ENCODE measurements around the gene PRR5. TPM values are rescaled to one million over a fixed set of nuclear protein-coding genes. Genes with fewer than 3 reads are reported as not detected.

The PRR5 gene
- total and polyA plus RNA-seq, 2 of the 13 experiments (the other 11 are each of a cell fraction or from before 2014, with no cell fraction given), result 11.6 to 27.5 TPM

DNA sequence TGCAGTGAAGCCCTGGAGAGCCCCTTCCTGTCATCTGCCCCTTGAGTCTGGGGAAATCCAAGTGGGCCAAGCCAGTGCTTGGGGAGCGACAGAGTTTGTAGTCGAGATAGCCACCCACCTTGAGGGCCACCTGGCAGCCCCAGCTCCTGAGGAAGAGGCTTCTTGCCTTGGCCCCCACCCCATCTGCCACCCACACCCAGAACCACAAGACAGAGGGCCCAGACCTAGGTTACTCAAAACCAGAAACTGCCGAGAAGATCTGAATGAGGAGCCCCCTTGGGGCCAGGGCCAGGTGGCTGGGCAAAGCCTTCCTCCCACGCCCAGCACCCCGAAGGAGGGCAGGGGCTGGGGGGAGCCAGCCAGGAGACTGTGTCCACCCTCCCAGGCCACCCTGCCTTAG, 18.8 kb upstream of the PRR5 start:
- FAIRE-seq (no peak), DNase-seq (ENCODE audit: low spot score) (no peak), ATAC-seq (no peak)
- no peak overlapping the region for H3K4me3 ChIP-seq (replicated peaks in 1 of 3; ENCODE audit: insufficient read depth in 1 of 3, low read depth in 2 of 3, low read length in 3 of 3)
- no peaks in the 10 kb centered on the region for H3K9me3 ChIP-seq (ENCODE audit: low read length)
- H3K4me2 ChIP-seq (ENCODE audit: low read depth, low read length), result no peak overlapping the region
- H3K27me3 ChIP-seq (ENCODE audit: control insufficient read depth in 1 of 2, insufficient read depth in 2 of 2, low read length in 2 of 2), result no peaks in the 10 kb centered on the region; a peak in 1 of 5 replicates
- intact Hi-C loops (cut with micrococcal nuclease; ENCODE audit: unreplicated experiment), result no loop called here
- H3K9ac ChIP-seq (ENCODE audit: insufficient read depth, low read depth, low read length), result no peak overlapping the region
- H2AFZ ChIP-seq (ENCODE audit: low read length), result no peak overlapping the region
- in situ Hi-C loops (cut with HindIII; ENCODE audit: extremely low pct_ligation_motif_present, low pct_unique_long_range_greater_than_20kb), result no loop called here
- 100% methylated on average over 1 of the region's 5 CpGs for WGBS (ENCODE audit: low lambda C conversion rate)
- CTCF ChIA-PET (ENCODE audit: low intra/inter-chr PET ratio, low total read pairs), result no interaction called here
- POLR2A ChIA-PET, result no interaction called here
- no peak overlapping the region for H3K27ac ChIP-seq (ENCODE audit: extremely low read length, insufficient read depth, low read length)
- H3K79me2 ChIP-seq (ENCODE audit: insufficient read depth, low read length), result peaks cover 51% of the 10 kb centered on the region
- peaks cover 79% of the 10 kb centered on the region for H3K4me1 ChIP-seq (ENCODE audit: insufficient read depth, low read length)
- peaks cover 3% of the 10 kb centered on the region for H4K20me1 ChIP-seq (ENCODE audit: insufficient read depth, low read length)
- no peak for TF ChIP-seq TFDP2 (CRISPR knock-in tag; IDR thresholded peaks at IDR 0.05)
- TF ChIP-seq RBM22 (optimal IDR thresholded peaks at IDR 0.05; ENCODE audit: low read length), result no peak
- TF ChIP-seq, protein P1, sequence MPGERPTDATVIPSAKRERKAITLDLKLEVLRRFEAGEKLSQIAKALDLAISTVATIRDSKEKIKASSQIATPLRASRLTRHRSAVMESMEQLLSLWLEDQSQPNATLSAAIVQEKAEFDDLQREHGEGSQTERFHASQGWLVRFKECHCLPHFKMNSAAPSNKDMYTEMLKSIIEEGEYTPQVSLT (CRISPR knock-in tag; IDR thresholded peaks at IDR 0.05; ENCODE audit: borderline replicate concordance, low read depth), result no peak
- TF ChIP-seq SRSF9 (IDR thresholded peaks at IDR 0.05; ENCODE audit: borderline replicate concordance, insufficient read depth, low read depth, low read length, poor library complexity, severe bottlenecking), result no peak
- no peak for TF ChIP-seq MTERF4 (CRISPR knock-in tag; IDR thresholded peaks at IDR 0.05)
- no peak for TF ChIP-seq ZNF775 (CRISPR knock-in tag; IDR thresholded peaks at IDR 0.05; ENCODE audit: borderline replicate concordance)
- TF ChIP-seq POLR2A (IDR thresholded peaks at IDR 0.05; ENCODE audit: insufficient read depth in 1 of 2, low read depth in 2 of 2, low read length in 2 of 2), result no peak
- TF ChIP-seq DMAP1 (CRISPR knock-in tag; IDR thresholded peaks at IDR 0.05), result no peak
- peaks cover 0 to 7% of the 10 kb centered on the region in 2 experiments; a peak in 2 of 5 replicates for H3K36me3 ChIP-seq (replicated peaks in 1 of 2; ENCODE audit: control insufficient read depth in 1 of 2, insufficient read depth in 2 of 2, low read length in 2 of 2)
- no TSS peak for BruUV-seq (replicated peaks)
